Body of pancreas (tissue), 4 donors: Measurements from ENCODE around the gene VAPB.

Experiments
- POLR2A ChIP-seq, 3 donors: fragments of 450-650 bp; IDR thresholded peaks; one replicate each; pipeline ENCODE4 v1.6.1; 2016; ENCODE audit warnings: antibody characterized with exemption in 3 of 3, mild to moderate bottlenecking in 2 of 3
- TF ChIP-seq, protein P1 (sequence below), 7 experiments: fragments of 450-650 bp in 4 of 7; fragments of 200-600 bp in 3 of 7; sonication (generic) in 3 of 7; IDR thresholded peaks; one replicate each; pipeline ENCODE4 v1.5.1; 2016 to 2019; ENCODE audit warnings: antibody characterized with exemption in 7 of 7

DNA sequence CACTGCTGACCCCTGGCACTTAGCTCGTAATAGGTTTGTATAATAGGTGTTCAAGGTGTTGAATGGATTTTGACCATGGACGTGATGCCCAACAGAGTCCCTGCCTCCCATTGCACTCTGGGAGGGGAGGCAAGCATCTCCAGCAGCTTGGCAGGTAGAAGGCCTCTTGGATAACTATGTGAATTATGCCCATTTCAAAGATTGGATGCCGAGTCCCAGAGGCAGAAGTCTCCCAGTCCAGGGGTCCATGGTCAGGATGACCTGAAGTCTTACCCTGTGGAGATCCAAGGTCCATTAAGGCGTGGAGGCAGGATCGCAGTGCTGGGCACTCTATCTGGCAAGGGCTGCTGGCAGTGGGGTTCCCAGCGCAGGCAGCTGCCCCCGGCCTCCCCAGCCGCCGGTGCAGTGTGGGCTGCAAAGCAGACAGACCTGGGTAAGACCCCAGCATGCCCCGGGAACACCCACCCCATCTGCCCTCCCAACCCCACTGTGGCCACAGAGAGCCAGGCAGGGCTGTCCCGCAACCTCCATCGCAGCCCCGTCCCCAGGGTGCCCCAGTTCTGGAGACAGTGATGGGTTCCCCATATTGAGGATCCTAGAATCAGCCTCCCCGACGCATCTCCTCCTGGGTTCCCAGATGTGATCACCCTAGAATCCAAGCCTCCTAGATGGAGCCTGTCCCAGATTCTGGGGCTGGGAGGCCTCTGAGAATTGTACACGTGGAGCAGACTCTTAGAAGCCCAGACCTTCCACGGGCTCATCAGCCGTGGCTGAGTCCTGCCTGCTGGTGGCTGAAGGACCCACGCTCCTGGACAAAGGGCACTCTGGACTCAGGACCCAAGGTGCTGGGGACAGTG lies 81.5 kb downstream of the VAPB start:
- TF ChIP-seq, protein P1, sequence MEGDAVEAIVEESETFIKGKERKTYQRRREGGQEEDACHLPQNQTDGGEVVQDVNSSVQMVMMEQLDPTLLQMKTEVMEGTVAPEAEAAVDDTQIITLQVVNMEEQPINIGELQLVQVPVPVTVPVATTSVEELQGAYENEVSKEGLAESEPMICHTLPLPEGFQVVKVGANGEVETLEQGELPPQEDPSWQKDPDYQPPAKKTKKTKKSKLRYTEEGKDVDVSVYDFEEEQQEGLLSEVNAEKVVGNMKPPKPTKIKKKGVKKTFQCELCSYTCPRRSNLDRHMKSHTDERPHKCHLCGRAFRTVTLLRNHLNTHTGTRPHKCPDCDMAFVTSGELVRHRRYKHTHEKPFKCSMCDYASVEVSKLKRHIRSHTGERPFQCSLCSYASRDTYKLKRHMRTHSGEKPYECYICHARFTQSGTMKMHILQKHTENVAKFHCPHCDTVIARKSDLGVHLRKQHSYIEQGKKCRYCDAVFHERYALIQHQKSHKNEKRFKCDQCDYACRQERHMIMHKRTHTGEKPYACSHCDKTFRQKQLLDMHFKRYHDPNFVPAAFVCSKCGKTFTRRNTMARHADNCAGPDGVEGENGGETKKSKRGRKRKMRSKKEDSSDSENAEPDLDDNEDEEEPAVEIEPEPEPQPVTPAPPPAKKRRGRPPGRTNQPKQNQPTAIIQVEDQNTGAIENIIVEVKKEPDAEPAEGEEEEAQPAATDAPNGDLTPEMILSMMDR (IDR thresholded peaks at IDR 0.05): no peak
- no peak for TF ChIP-seq POLR2A (IDR thresholded peaks at IDR 0.05)
